Mesenchymal stem cell (in vitro differentiated cells and primary cell): ENCODE results near the gene ATG2B.

Source experiments
- DNase-seq: peaks from one replicate; pipeline ENCODE4 v3.0.0-alpha.2; 2013
- H2AFZ ChIP-seq: one replicate; pipeline ENCODE4 v1.6.1; 2013; ENCODE audit warnings: low read depth, mild to moderate bottlenecking, control low read depth, inconsistent platforms, low read length, moderate library complexity
- H2AK5ac ChIP-seq: 2 replicates; pipeline ENCODE4 v1.6.1; 2013; ENCODE audit warnings: low read length, moderate library complexity, mild to moderate bottlenecking, inconsistent platforms; ENCODE audit not compliant: severe bottlenecking
- H2BK120ac ChIP-seq: one replicate; pipeline ENCODE4 v1.6.1; 2013; ENCODE audit warnings: low read depth, mild to moderate bottlenecking, inconsistent platforms, low read length, moderate library complexity
- H2BK12ac ChIP-seq, 2 experiments: one replicate each; pipeline ENCODE4 v1.6.1; 2013; ENCODE audit warnings: inconsistent platforms in 2 of 2, low read length in 2 of 2, mild to moderate bottlenecking in 2 of 2, moderate library complexity in 2 of 2, control low read depth in 1 of 2
- H2BK15ac ChIP-seq: one replicate; pipeline ENCODE4 v1.6.1; 2013; ENCODE audit warnings: mild to moderate bottlenecking, low read depth, inconsistent platforms; ENCODE audit not compliant: poor library complexity, severe bottlenecking
- H2BK5ac ChIP-seq: 2 replicates; pipeline ENCODE4 v1.6.1; 2013; ENCODE audit warnings: low read depth, mild to moderate bottlenecking, low read length, control low read depth, inconsistent platforms; ENCODE audit not compliant: poor library complexity, severe bottlenecking
- H3K14ac ChIP-seq, 2 experiments: one replicate each; pipeline ENCODE4 v1.6.1; 2013; ENCODE audit warnings: inconsistent platforms in 2 of 2, low read length in 2 of 2, control low read depth in 1 of 2, mild to moderate bottlenecking in 1 of 2, moderate library complexity in 1 of 2
- H3K18ac ChIP-seq, 2 experiments: one replicate each; pipeline ENCODE4 v1.6.1; 2013; ENCODE audit warnings: inconsistent platforms in 2 of 2, low read length in 2 of 2, control low read depth in 1 of 2, low read depth in 1 of 2, mild to moderate bottlenecking in 1 of 2
- H3K23ac ChIP-seq, 2 experiments: one replicate each; pipeline ENCODE4 v1.6.1; 2013; ENCODE audit warnings: inconsistent platforms in 2 of 2, low read length in 2 of 2, mild to moderate bottlenecking in 2 of 2, moderate library complexity in 2 of 2, control low read depth in 1 of 2
- H3K27ac ChIP-seq: 2 replicates; pipeline ENCODE4 v1.5.1; 2013; ENCODE audit warnings: mild to moderate bottlenecking, moderate library complexity, low read length, control low read depth, inconsistent platforms; ENCODE audit not compliant: poor library complexity, severe bottlenecking
- H3K27me3 ChIP-seq, 2 experiments: 2 replicates each; pipeline versions ENCODE4 v1.6.1 to v1.7.0; 2013; ENCODE audit warnings: low read length in 2 of 2, mild to moderate bottlenecking in 2 of 2, moderate library complexity in 2 of 2, control low read depth in 1 of 2, inconsistent platforms in 1 of 2; ENCODE audit not compliant: control insufficient read depth in 1 of 2, insufficient read depth in 1 of 2
- H3K36me3 ChIP-seq, 2 experiments: 2 replicates each; pipeline versions ENCODE4 v1.6.1 to v1.7.0; 2013; ENCODE audit warnings: low read length in 2 of 2, control low read depth in 1 of 2, inconsistent platforms in 1 of 2, low read depth in 1 of 2, mild to moderate bottlenecking in 1 of 2; ENCODE audit not compliant: insufficient read depth in 2 of 2, control insufficient read depth in 1 of 2
- H3K4ac ChIP-seq, 2 experiments: one replicate each; pipeline ENCODE4 v1.6.1; 2013; ENCODE audit warnings: inconsistent platforms in 2 of 2, low read length in 2 of 2, mild to moderate bottlenecking in 2 of 2, moderate library complexity in 2 of 2, control low read depth in 1 of 2, low read depth in 1 of 2
- H3K4me1 ChIP-seq: 2 replicates; pipeline ENCODE4 v1.6.1; 2013; ENCODE audit warnings: low read depth, low read length, control low read depth; ENCODE audit not compliant: control insufficient read depth, insufficient read depth
- H3K4me2 ChIP-seq: 2 replicates; pipeline ENCODE4 v1.6.1; 2013; ENCODE audit warnings: low read length, mild to moderate bottlenecking, inconsistent platforms; ENCODE audit not compliant: poor library complexity, severe bottlenecking
- H3K4me3 ChIP-seq, 2 experiments: 2 replicates each; pipeline versions ENCODE4 v1.5.1 to v1.7.0; 2013; ENCODE audit warnings: low read length in 2 of 2, mild to moderate bottlenecking in 2 of 2, control low read depth in 1 of 2, low read depth in 1 of 2; ENCODE audit not compliant: insufficient read depth in 1 of 2
- H3K79me1 ChIP-seq: replicated peaks from 2 replicates; pipeline ENCODE4 v1.6.1; 2013; ENCODE audit warnings: mild to moderate bottlenecking, control low read depth, low read length, inconsistent platforms; ENCODE audit not compliant: poor library complexity, severe bottlenecking
- H3K9ac ChIP-seq: 2 replicates; pipeline ENCODE4 v1.7.0; 2013; ENCODE audit warnings: mild to moderate bottlenecking, low read length, moderate library complexity
- H3K9me3 ChIP-seq: 2 replicates; pipeline ENCODE4 v1.7.0; 2013; ENCODE audit warnings: mild to moderate bottlenecking, low read length; ENCODE audit not compliant: control insufficient read depth
- H4K8ac ChIP-seq: one replicate; pipeline ENCODE4 v1.6.1; 2013; ENCODE audit warnings: inconsistent platforms, mild to moderate bottlenecking, low read length, moderate library complexity
- H4K91ac ChIP-seq: one replicate; pipeline ENCODE4 v1.6.1; 2013; ENCODE audit warnings: mild to moderate bottlenecking, low read length, inconsistent platforms
- WGBS: methylation state at CpG from one replicate; pipeline ENCODE4 v1.1.7; 2013; ENCODE audit warnings: mixed read lengths; 5-methylcytosine and 5-hydroxymethylcytosine counted together

Gene ATG2B

GRCh38 chr14:96394047-96394815, 31.1 kb upstream of the ATG2B start:
- H3K9ac ChIP-seq, result no peak overlapping the region

DNA sequence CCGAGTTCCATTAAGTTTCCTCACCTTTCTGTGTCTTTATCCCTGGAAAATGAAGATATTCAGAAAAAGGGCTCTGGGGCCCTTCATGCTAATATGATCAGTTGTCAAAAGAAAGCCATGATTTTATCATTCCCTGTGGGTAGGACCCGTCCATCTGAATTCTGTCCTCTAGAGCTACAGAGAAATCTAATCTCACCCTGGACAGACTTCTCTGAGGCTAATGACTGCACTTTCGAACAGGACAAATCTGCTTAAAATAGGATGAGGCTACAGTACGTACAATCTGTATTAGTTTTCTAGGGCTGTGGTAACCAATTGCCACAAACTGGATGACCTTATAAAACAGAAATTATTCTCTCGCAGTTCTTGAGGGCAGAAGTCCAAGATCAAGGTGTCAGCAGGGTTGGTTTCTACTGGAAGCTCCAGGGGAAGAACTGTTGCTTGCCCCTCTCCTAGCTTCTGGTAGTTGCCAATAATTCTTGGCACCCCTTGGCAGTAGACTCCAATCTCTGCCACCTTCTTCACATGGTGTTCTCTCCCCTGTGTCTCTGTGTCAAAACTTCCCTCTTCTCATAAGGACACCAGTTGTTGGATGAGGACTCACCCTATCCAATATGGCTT, 30.0 kb upstream of the ATG2B start:
- Histone ChIP-seq H3K4me3 (peak overlapping the region in 1 of 2 experiments; percentile 89), H3K27me3 (peaks cover 0 to 6% of the 10 kb centered on the region in 2 experiments), H3K18ac (no peak overlapping the region), H3K9me3 (no peaks in the 10 kb centered on the region), H2AK5ac (no peak overlapping the region), H2BK120ac (no peak overlapping the region), H3K4ac (no peak overlapping the region), H4K91ac (no peak overlapping the region), H3K14ac (no peak overlapping the region), H3K4me2 (peak overlapping the region; percentile 50), H4K8ac (no peak overlapping the region), H3K9ac (peak overlapping the region; percentile 18), H3K27ac (no peak overlapping the region), H2BK12ac (no peak overlapping the region), H2BK5ac (no peak overlapping the region), H2AFZ (no peak overlapping the region), H3K36me3 (no peaks in the 10 kb centered on the region), H3K4me1 (peaks cover 7% of the 10 kb centered on the region), H2BK15ac (no peak overlapping the region), H3K79me1 (no peaks in the 10 kb centered on the region), H3K23ac (no peak overlapping the region)
- no peak for DNase-seq
- 96% methylated on average over 5 of the region's 5 CpGs for WGBS

More at GRCh38 chr14:96394047-96394815, 31.1 kb upstream of the ATG2B start:
- Histone ChIP-seq H2BK15ac (no peak overlapping the region), H3K4me2 (no peak overlapping the region), H2BK5ac (no peak overlapping the region), H4K91ac (no peak overlapping the region), H3K4me1 (peaks cover 7% of the 10 kb centered on the region), H2BK120ac (no peak overlapping the region), H3K23ac (no peak overlapping the region), H3K18ac (no peak overlapping the region), H2AFZ (no peak overlapping the region), H3K27ac (no peak overlapping the region), H2AK5ac (no peak overlapping the region), H4K8ac (no peak overlapping the region), H2BK12ac (no peak overlapping the region), H3K4me3 (no peak overlapping the region), H3K36me3 (no peaks in the 10 kb centered on the region), H3K14ac (no peak overlapping the region), H3K27me3 (peaks cover 0 to 11% of the 10 kb centered on the region in 2 experiments), H3K9me3 (no peaks in the 10 kb centered on the region), H3K79me1 (no peaks in the 10 kb centered on the region), H3K4ac (no peak overlapping the region)
- DNase-seq, result no peak
- 94% methylated on average over 4 of the region's 7 CpGs for WGBS

DNA sequence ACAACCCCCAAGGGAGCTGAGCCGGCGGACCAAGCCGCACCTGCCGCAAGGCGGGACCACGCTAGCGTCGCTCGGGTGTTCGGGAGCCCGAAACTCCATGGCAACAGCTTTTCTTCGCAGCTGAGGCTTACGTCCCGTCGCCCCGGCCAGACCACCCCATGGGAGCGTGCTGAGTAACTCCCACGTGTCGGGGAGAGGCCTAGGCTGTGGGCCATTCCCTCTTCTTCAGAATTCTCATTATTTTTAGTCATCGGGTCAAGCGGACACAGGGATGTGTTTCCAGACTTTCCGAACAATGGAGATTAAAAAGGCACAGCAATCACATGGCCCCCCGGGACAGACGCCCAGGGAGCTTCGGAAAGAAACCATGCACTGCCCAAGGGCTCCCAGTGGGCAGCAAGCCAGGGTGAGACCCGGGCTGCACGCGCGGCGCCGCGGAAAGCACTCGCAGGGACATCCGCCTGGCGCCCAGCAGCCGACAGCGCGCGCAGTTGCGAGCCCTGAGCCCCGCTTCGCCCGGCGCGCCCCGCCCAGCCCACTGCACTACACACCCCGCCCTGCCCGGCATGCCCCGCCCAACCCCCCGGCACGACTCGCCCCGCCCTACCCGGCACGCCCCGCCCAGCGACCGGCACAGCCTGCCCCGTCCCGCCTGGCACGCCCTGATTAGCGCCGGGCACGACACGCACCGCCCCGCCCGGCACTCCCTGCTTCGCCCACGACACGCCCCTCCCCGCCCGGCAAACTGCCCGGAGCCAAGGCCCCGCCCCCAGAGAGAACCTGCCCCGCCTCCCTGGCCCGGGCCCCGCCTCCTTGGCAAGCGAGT, 28.4 kb upstream of the ATG2B start:
- Histone ChIP-seq H2BK5ac (no peak overlapping the region), H3K79me1 (no peaks in the 10 kb centered on the region), H2AK5ac (no peak overlapping the region), H3K9me3 (no peaks in the 10 kb centered on the region), H2BK15ac (peak overlapping the region; percentile 94), H2AFZ (peak overlapping the region; percentile 94), H3K4me1 (peaks cover 7% of the 10 kb centered on the region), H3K36me3 (peaks cover 3 to 10% of the 10 kb centered on the region in 2 experiments), H3K4me2 (peak overlapping the region; percentile 100), H4K8ac (peak overlapping the region; percentile 4), H3K4me3 (peak overlapping the region; percentile 76 to 89), H3K27me3 (no peaks in the 10 kb centered on the region), H3K23ac (no peak overlapping the region), H3K14ac (no peak overlapping the region), H3K27ac (peak overlapping the region; percentile 38), H4K91ac (peak overlapping the region; percentile 27), H3K4ac (no peak overlapping the region), H2BK12ac (no peak overlapping the region), H3K18ac (peak overlapping the region; percentile 21 to 59), H3K9ac (peak overlapping the region; percentile 94), H2BK120ac (peak overlapping the region; percentile 19)
- under 1% methylated on average over 64 of the region's 79 CpGs for WGBS
- DNase-seq, result peak; percentile 94

GRCh38 chr14:96390965-96391292, 27.8 kb upstream of the ATG2B start:
- no peaks in the 10 kb centered on the region for H3K27me3 ChIP-seq
- H2BK120ac ChIP-seq, result peak overlapping the region; percentile 19
- H3K23ac ChIP-seq, result no peak overlapping the region
- H3K9me3 ChIP-seq, result no peaks in the 10 kb centered on the region
- H2BK12ac ChIP-seq, result no peak overlapping the region
- peaks cover 3 to 15% of the 10 kb centered on the region in 2 experiments for H3K36me3 ChIP-seq
- H3K18ac ChIP-seq, result peak overlapping the region; percentile 21 to 55
- H3K79me1 ChIP-seq, result no peaks in the 10 kb centered on the region
- peaks cover 7% of the 10 kb centered on the region for H3K4me1 ChIP-seq
- H2AK5ac ChIP-seq, result no peak overlapping the region
- H3K4me3 ChIP-seq, result peak overlapping the region; percentile 76 to 86
- peak overlapping the region; percentile 30 for H2AFZ ChIP-seq
- H3K4ac ChIP-seq, result no peak overlapping the region
- peak overlapping the region; percentile 94 for H3K9ac ChIP-seq
- H4K91ac ChIP-seq, result no peak overlapping the region
- H2BK5ac ChIP-seq, result no peak overlapping the region
- peak overlapping the region; percentile 38 for H3K27ac ChIP-seq
- WGBS, result 20% methylated on average over 13 of the region's 13 CpGs
- H3K4me2 ChIP-seq, result peak overlapping the region; percentile 100
- no peak overlapping the region for H3K14ac ChIP-seq
- H2BK15ac ChIP-seq, result no peak overlapping the region
- H4K8ac ChIP-seq, result no peak overlapping the region
- no peak for DNase-seq
